Breast epithelium (tissue), 3 donors: Measurements from ENCODE around the gene HELZ.

ENCODE experiments used
- CTCF ChIP-seq, 3 donors: fragments of 450-650 bp; IDR thresholded peaks; one replicate each; pipeline ENCODE4 v1.5.1; 2016 to 2017; ENCODE audit warnings: antibody characterized with exemption in 3 of 3, mild to moderate bottlenecking in 3 of 3, moderate library complexity in 3 of 3
- POLR2A ChIP-seq: fragments of 450-650 bp; IDR thresholded peaks from one replicate; pipeline ENCODE4 v1.6.1; 2016; ENCODE audit warnings: antibody characterized with exemption, mild to moderate bottlenecking, moderate library complexity

- no peak for TF ChIP-seq CTCF (IDR thresholded peaks at IDR 0.05)
- no peak for TF ChIP-seq POLR2A
These were observed 15.4 kb upstream of the HELZ start for GRCh38 chr17:67260170-67260987.
